Fibroblast of lung (primary cell): ENCODE results near the gene SF3A2. TPM values are rescaled to one million over a fixed set of nuclear protein-coding genes. Genes with fewer than 3 reads are reported as not detected.

Experiments used
- DNase-seq, 2 donors: peaks; one replicate each; pipeline versions ENCODE4 v3.0.0 to v3.0.0-alpha.2; 2010; ENCODE audit warnings: low read depth in 2 of 2
- H2AFZ ChIP-seq: 2 replicates; pipeline ENCODE4 v1.5.1; 2012; ENCODE audit warnings: low read length, control low read depth, inconsistent platforms
- H3K27ac ChIP-seq: 2 replicates; pipeline ENCODE4 v1.5.1; 2011; ENCODE audit warnings: low read length, control low read depth; ENCODE audit not compliant: insufficient read depth
- H3K27me3 ChIP-seq: 2 replicates; pipeline ENCODE4 v1.5.1; 2011; ENCODE audit warnings: mild to moderate bottlenecking, low read length; ENCODE audit not compliant: control insufficient read depth, insufficient read depth
- H3K36me3 ChIP-seq: 2 replicates; pipeline ENCODE4 v1.5.1; 2011; ENCODE audit warnings: low read length; ENCODE audit not compliant: control insufficient read depth, insufficient read depth
- H3K4me1 ChIP-seq: 2 replicates; pipeline ENCODE4 v1.5.1; 2011; ENCODE audit warnings: low read length; ENCODE audit not compliant: control insufficient read depth, insufficient read depth; ENCODE audit errors: extremely low read depth
- H3K4me2 ChIP-seq: 2 replicates; pipeline ENCODE4 v1.5.1; 2011; ENCODE audit warnings: low read length, control low read depth; ENCODE audit not compliant: insufficient read depth; ENCODE audit errors: extremely low read depth
- H3K4me3 ChIP-seq, 4 experiments: fragments of 200-600 bp in 1 of 4; sonication (generic) in 1 of 4; replicated peaks in 1 of 4; 2 replicates each; pipeline ENCODE4 v1.5.1; 2011 to 2016; ENCODE audit warnings: low read length in 4 of 4, low read depth in 3 of 4, mild to moderate bottlenecking in 3 of 4, control low read depth in 2 of 4, inconsistent platforms in 1 of 4, mixed read lengths in 1 of 4; ENCODE audit not compliant: insufficient read depth in 1 of 4; ENCODE audit errors: control extremely low read depth in 1 of 4
- H3K79me2 ChIP-seq: 2 replicates; pipeline ENCODE4 v1.5.1; 2012; ENCODE audit warnings: mild to moderate bottlenecking, low read length, inconsistent platforms; ENCODE audit not compliant: control insufficient read depth, insufficient read depth
- H3K9ac ChIP-seq: 2 replicates; pipeline ENCODE4 v1.5.1; 2011; ENCODE audit warnings: mild to moderate bottlenecking, low read length, control low read depth; ENCODE audit not compliant: insufficient read depth
- H3K9me3 ChIP-seq: 2 replicates; pipeline ENCODE4 v1.5.1; 2012; ENCODE audit warnings: low read depth, low read length; ENCODE audit not compliant: control insufficient read depth, insufficient read depth
- H4K20me1 ChIP-seq: 2 replicates; pipeline ENCODE4 v1.5.1; 2011; ENCODE audit warnings: low read length; ENCODE audit not compliant: control insufficient read depth, insufficient read depth; ENCODE audit errors: extremely low read depth
- CTCF ChIP-seq, 2 donors: IDR thresholded peaks in 1 of 2; conservative IDR thresholded peaks in 1 of 2; 1 replicate in 1 of 2; 2 replicates in 1 of 2; pipeline ENCODE4 v1.5.1; 2011 to 2012; ENCODE audit warnings: low read length in 2 of 2, control low read depth in 1 of 2, inconsistent platforms in 1 of 2, low read depth in 1 of 2, mild to moderate bottlenecking in 1 of 2
- EZH2 ChIP-seq: IDR thresholded peaks from 2 replicates; pipeline ENCODE4 v1.5.1; 2012; ENCODE audit warnings: low read length, control low read depth, mild to moderate bottlenecking; ENCODE audit errors: missing control alignments
- polyA plus RNA-seq, 2 donors: library from polyadenylated mRNA; depleted of rRNA in 1 of 2; stranded (reverse) in 1 of 2; unstranded in 1 of 2; fragments of >200 nt; gene quantifications; 2 replicates each; pipeline ENCODE4 v1.2.1, GENCODE V29; 2011 to 2012; ENCODE audit warnings: missing spikeins in 1 of 2
- total RNA-seq: library from RNA; depleted of rRNA; stranded (reverse); fragments of >200 nt; gene quantifications from 2 replicates; pipeline ENCODE4 v1.2.1, GENCODE V29; 2014

The SF3A2 gene
- total and polyA plus RNA-seq, 2 donors (not counting 1 experiment from before 2014, with no cell fraction given) = 11.1 to 31.5 TPM

GRCh38 chr19:2291185-2291751 is 54.6 kb downstream of the SF3A2 start:
- no peaks in the 10 kb centered on the region for H3K79me2 ChIP-seq
- H3K4me2 ChIP-seq = peak overlapping the region; percentile 25
- H3K27me3 ChIP-seq = peaks cover 36% of the 10 kb centered on the region
- H2AFZ ChIP-seq = no peak overlapping the region
- H3K27ac ChIP-seq = no peak overlapping the region
- no peaks in the 10 kb centered on the region for H3K9me3 ChIP-seq
- no peaks in the 10 kb centered on the region for H3K36me3 ChIP-seq
- peak; percentile 79 for TF ChIP-seq EZH2
- no peak for TF ChIP-seq CTCF (conservative IDR thresholded peaks at IDR 0.05 in 1 of 2, IDR thresholded peaks at IDR 0.05 in 1 of 2; ENCODE audit: low read depth in 1 of 2, low read length in 2 of 2)
- no peak overlapping the region for H3K4me3 ChIP-seq
- no peak overlapping the region for H3K9ac ChIP-seq
- DNase-seq = no peak
- H3K4me1 ChIP-seq = peaks cover 4% of the 10 kb centered on the region
- no peaks in the 10 kb centered on the region for H4K20me1 ChIP-seq

GRCh38 chr19:2294687-2295335 is 58.2 kb downstream of the SF3A2 start:
- TF ChIP-seq EZH2 (no peak), CTCF (conservative IDR thresholded peaks at IDR 0.05 in 1 of 2, IDR thresholded peaks at IDR 0.05 in 1 of 2; ENCODE audit: low read depth in 1 of 2, low read length in 2 of 2) (no peak)
- Histone ChIP-seq H3K27ac (no peak overlapping the region), H3K27me3 (peaks cover 21% of the 10 kb centered on the region), H3K9me3 (no peaks in the 10 kb centered on the region), H4K20me1 (no peaks in the 10 kb centered on the region), H3K4me1 (peaks cover 4% of the 10 kb centered on the region), H3K36me3 (no peaks in the 10 kb centered on the region), H3K4me3 (no peak overlapping the region), H3K4me2 (peak overlapping the region; percentile 64), H3K9ac (no peak overlapping the region), H3K79me2 (no peaks in the 10 kb centered on the region), H2AFZ (no peak overlapping the region)
- peak; percentile 55 to 59 for DNase-seq

- Histone ChIP-seq H2AFZ (no peak overlapping the region), H3K79me2 (no peaks in the 10 kb centered on the region), H3K36me3 (no peaks in the 10 kb centered on the region), H3K27ac (no peak overlapping the region), H3K4me2 (no peak overlapping the region), H3K4me3 (no peak overlapping the region), H3K27me3 (peaks cover 8% of the 10 kb centered on the region), H4K20me1 (no peaks in the 10 kb centered on the region), H3K4me1 (peaks cover 4% of the 10 kb centered on the region), H3K9ac (no peak overlapping the region), H3K9me3 (no peaks in the 10 kb centered on the region)
- TF ChIP-seq EZH2 (no peak), CTCF (conservative IDR thresholded peaks at IDR 0.05 in 1 of 2, IDR thresholded peaks at IDR 0.05 in 1 of 2; ENCODE audit: low read depth in 1 of 2, low read length in 2 of 2) (no peak)
- DNase-seq = no peak
Observed at GRCh38 chr19:2296141-2296540, 59.5 kb downstream of the SF3A2 start.

Other genes with a start within 250 kb of the SF3A2 start
- gene BTBD2, start 221.1 kb upstream of the SF3A2 start, total RNA-seq = 54.7 and 70.2 TPM in 2 replicates
- gene BTBD2, start 221.1 kb upstream of the SF3A2 start, polyA plus RNA-seq = 14.0 and 19.1 TPM in 2 replicates
- 367 and 409 TPM in 2 replicates for gene MKNK2, start 185.6 kb upstream of the SF3A2 start, total RNA-seq
- 21.0 and 24.7 TPM in 2 replicates for gene MKNK2, start 185.6 kb upstream of the SF3A2 start, polyA plus RNA-seq
- 12.8 and 17.2 TPM in 2 replicates for gene MOB3A, start 140.5 kb upstream of the SF3A2 start, total RNA-seq
- gene MOB3A, start 140.5 kb upstream of the SF3A2 start, polyA plus RNA-seq = 34.8 and 37.5 TPM in 2 replicates
- 0.26 and 1.3 TPM in 2 replicates for gene IZUMO4, start 139.9 kb upstream of the SF3A2 start, total RNA-seq
- 0.56 and 0.77 TPM in 2 replicates for gene IZUMO4, start 139.9 kb upstream of the SF3A2 start, polyA plus RNA-seq
- gene AP3D1, start 85.3 kb upstream of the SF3A2 start, total RNA-seq = 88.9 and 99.9 TPM in 2 replicates
- 68.0 and 103 TPM in 2 replicates for gene AP3D1, start 85.3 kb upstream of the SF3A2 start, polyA plus RNA-seq
- gene DOT1L, start 72.9 kb upstream of the SF3A2 start, total RNA-seq = 2.8 and 3.1 TPM in 2 replicates
- 5.4 and 7.3 TPM in 2 replicates for gene DOT1L, start 72.9 kb upstream of the SF3A2 start, polyA plus RNA-seq
- gene PLEKHJ1, start 495 bp upstream of the SF3A2 start, total RNA-seq = 46.0 and 61.3 TPM in 2 replicates
- gene PLEKHJ1, start 495 bp upstream of the SF3A2 start, polyA plus RNA-seq = 34.9 and 41.3 TPM in 2 replicates
- gene AMH, start 12.5 kb downstream of the SF3A2 start, total RNA-seq = 0.26 and 0.33 TPM in 2 replicates
- gene AMH, start 12.5 kb downstream of the SF3A2 start, polyA plus RNA-seq = 0.03 and 0.07 TPM in 2 replicates
- not detected in 2 replicates for gene JSRP1, start 19.6 kb downstream of the SF3A2 start, total RNA-seq
- gene JSRP1, start 19.6 kb downstream of the SF3A2 start, polyA plus RNA-seq = not detected in 2 replicates
- not detected in 2 replicates for gene PEAK3, start 45.4 kb downstream of the SF3A2 start, total RNA-seq
- gene PEAK3, start 45.4 kb downstream of the SF3A2 start, polyA plus RNA-seq = not detected in 2 replicates
- not detected in 2 replicates for gene LINGO3, start 71.3 kb downstream of the SF3A2 start, total RNA-seq
- gene LINGO3, start 71.3 kb downstream of the SF3A2 start, polyA plus RNA-seq = not detected in 2 replicates
- gene LSM7, start 91.8 kb downstream of the SF3A2 start, total RNA-seq = 43.1 and 61.6 TPM in 2 replicates
- 182 and 233 TPM in 2 replicates for gene LSM7, start 91.8 kb downstream of the SF3A2 start, polyA plus RNA-seq
- gene SPPL2B, start 91.9 kb downstream of the SF3A2 start, total RNA-seq = 18.0 and 23.8 TPM in 2 replicates
- gene SPPL2B, start 91.9 kb downstream of the SF3A2 start, polyA plus RNA-seq = 10.7 and 16.0 TPM in 2 replicates
- gene TMPRSS9, start 123.4 kb downstream of the SF3A2 start, total RNA-seq = under 0.01 TPM in 1 of 2 replicates, not detected in the other
- not detected in 2 replicates for gene TMPRSS9, start 123.4 kb downstream of the SF3A2 start, polyA plus RNA-seq
- gene TIMM13, start 190.8 kb downstream of the SF3A2 start, total RNA-seq = 23.9 and 27.6 TPM in 2 replicates
- gene TIMM13, start 190.8 kb downstream of the SF3A2 start, polyA plus RNA-seq = 14.1 and 19.5 TPM in 2 replicates
- 47.0 and 56.3 TPM in 2 replicates for gene LMNB2, start 220.1 kb downstream of the SF3A2 start, total RNA-seq
- 41.6 and 94.8 TPM in 2 replicates for gene LMNB2, start 220.1 kb downstream of the SF3A2 start, polyA plus RNA-seq
- 16.4 and 32.5 TPM in 2 replicates for gene GADD45B, start 239.3 kb downstream of the SF3A2 start, total RNA-seq
- gene GADD45B, start 239.3 kb downstream of the SF3A2 start, polyA plus RNA-seq = 61.7 and 72.8 TPM in 2 replicates